Stimulated activated CD4-positive, alpha-beta T cell treated with anti-CD3 and anti-CD28 coated beads, Interleukin-2, amount 100 ng/mL, for 4 hours (primary cell): Measurements from ENCODE around the gene RICTOR.
A peak's percentile ranks its signal among the peaks of the same experiment; 100 is the strongest.

Experiments used
- DNase-seq: peaks from one replicate; pipeline ENCODE4 v3.0.0-alpha.2; 2020; ENCODE audit warnings: low read depth

The RICTOR gene

DNA sequence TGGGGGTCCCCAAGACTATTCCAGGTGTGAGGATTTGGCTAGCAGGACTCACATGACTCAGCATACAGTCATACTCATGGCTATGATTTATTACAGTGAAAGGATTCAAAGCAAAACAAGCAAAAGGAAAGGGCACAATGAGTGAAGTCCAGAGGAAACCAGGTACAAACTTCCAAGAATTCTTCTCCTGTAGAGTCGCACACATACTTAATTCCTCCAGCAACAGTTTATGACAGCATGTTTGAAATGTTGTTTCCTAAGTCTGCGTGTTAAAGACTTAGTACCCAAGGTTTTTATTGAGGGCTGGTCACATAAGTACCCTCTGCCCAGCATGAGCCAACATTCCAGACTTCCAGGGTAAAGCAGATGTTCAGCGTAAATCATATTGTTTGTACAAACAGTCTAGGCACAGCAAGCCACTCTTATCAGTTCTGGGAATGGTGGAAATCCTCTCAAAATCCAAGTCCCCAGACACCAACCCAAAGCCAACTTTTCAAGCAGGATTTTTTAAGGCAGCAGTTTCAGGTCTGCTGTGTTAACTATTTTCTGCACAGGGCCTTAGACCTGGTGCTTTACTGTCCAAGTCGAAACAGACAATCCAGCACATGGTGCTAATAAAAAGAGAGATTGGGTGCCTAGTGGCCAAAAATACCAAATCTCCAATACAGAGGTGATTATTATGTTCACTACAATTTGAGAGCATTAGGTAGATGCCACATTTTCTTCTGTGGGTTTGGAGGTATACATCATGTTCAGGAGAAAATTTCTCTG is 18.6 kb upstream of the RICTOR start:
- no peak for DNase-seq

- DNase-seq, result no peak
Observed at GRCh38 chr5:39091940-39092580, 17.9 kb upstream of the RICTOR start.

DNA sequence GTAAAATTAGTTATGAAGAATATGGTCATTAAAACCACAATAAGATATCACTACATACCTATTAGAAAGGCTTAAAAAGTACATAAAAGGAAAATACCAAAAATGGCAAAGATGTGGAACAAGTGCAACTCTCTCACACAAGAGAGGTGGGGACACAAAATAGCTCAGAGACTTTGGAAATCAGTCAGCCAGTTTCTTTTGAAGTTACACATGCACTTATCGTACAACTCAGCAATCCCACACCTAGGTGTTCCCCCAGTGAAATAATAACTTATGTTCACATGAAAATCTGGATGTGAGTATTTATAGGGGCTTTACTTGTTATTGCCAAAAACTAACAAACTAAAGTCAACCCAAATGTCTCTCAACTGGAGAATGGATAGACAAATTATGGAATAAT is 9.8 kb upstream of the RICTOR start:
- DNase-seq, result no peak

DNA sequence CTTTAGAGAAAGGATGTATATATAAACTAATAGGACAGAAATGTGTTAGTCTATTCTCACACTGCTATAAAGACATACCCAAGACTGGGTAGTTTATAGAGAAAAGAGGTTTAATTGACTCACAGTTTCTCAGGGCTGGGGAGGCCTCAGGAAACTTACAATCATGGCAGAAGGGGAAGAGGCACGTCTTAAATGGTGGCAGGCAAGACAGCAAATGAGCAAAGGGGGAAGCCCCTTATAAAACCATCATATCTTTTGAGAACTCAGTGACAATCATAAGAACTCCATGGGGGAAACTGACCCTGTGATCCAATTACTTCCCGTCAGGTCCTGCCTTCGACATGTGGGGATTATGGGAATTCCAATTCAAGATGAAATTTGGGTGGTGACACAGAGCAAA is 8.8 kb upstream of the RICTOR start:
- DNase-seq, result no peak

- no peak for DNase-seq
Observed at GRCh38 chr5:39080597-39081204, 6.5 kb upstream of the RICTOR start.

DNA sequence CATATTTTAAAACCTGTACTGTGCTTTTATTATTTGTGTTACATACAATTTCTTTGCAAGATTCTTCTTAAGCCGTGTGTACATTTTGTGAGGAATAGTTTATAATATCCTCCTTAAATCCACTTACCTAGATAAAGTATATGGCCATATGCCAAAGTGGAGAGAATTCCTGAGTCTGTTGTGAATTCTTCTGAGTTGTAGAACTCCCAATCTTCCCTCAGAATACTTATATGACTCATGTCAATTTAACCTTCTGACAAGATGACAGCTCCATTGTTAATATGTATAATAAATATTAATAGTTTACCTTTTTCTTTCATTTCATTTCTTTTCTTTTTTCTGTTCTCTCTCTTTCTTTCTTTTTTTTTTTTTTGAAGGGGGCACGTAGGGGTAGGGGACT is 6.0 kb upstream of the RICTOR start:
- no peak for DNase-seq

DNA sequence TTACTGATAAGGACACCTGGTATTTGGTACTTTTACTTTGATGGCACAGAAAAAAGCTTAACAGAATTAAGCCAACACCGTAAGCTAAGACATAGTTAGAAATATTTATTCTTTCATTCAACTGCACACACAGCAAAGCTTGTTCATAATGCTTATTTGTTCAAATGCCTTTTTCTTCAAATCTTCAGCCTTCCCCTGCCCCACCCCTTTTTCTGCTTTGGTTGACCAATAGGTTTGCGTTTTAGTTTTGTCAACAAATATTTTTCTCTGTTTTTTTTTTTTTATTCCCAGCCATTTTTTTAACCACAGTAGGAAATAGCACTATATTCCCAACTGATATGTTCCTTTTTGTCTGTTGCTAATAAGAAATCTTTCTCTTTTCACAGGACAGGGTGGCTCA is 4.9 kb upstream of the RICTOR start:
- no peak for DNase-seq

- DNase-seq, result no peak
Observed at GRCh38 chr5:39076757-39077728, 2.8 kb upstream of the RICTOR start.

GRCh38 chr5:39076101-39076756 is 2.0 kb upstream of the RICTOR start:
- no peak for DNase-seq

DNA sequence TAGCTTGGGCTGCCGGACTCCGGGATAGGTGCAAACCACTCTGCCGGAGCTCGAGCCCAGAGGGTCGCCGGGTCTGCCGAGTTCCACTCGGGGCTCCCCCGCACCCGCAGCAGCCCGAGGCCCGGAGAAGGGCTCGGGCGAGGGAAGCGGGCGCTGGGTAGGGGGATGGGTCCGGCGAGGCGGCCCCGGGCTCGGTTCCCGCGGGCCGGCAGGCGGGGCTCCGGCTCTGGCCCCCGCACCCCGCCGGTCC is 507 bp downstream of the RICTOR start:
- no peak for DNase-seq

DNA sequence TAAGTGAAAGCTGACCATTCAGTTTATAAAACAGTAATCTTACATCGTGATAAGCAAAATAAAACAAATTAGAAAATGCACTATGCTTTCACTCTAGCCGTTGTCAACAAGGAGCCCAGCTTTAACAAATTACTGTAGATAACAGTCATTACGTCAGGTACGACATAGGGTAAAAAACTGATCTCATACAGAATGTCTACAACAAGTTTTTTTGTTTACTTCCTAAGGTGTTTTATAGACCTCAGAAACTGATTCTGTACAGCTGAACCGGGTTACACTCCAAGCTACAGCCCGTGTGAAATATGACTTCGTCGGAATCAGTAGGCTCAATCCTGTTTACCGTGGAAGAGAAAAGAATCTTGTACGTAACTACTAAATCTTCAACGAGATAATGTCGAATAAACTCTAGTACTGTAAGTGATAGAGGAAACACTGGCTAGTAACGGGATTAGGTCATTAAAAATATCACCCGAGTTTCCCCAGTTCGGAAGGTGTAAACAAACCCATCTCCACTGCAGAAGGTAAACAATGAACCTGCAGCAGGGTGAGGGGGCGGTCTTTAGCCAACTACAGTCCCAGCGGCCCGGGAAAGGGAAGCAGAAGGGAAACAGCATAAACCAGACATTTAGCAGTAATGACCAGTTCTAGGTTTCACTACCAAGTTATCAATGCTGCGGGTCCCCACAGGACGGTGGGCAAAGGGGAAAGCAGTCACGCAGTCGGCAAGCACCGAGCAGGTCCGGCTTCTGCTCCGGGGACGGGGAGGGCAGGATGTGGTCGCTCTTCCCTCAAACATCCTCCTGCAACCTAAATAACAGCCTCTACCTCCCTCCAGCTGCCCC is 1.1 kb downstream of the RICTOR start:
- peak; percentile 22 for DNase-seq

GRCh38 chr5:39068099-39068498 is 6.1 kb downstream of the RICTOR start:
- no peak for DNase-seq

DNA sequence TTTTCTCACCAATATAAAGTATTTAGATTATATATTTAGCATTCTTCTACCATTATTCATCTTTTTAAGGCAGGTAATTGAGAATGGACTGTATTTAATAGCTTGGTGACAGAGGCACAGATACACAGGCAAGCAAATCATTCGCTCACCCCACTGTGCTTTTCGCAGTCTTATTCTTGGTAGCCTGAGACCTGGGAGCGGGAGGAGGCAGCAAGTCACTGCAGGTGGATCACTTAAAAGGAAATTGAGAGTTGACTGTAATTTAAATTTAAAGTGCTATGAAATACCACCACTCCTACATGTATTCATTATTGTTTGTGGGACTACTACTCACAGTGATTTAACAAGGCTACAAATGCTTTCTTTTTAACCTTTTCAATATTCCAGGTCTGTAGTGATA is 9.7 kb downstream of the RICTOR start:
- DNase-seq, result no peak

GRCh38 chr5:39063037-39063436 is 11.2 kb downstream of the RICTOR start:
- no peak for DNase-seq

- DNase-seq, result no peak
Observed at GRCh38 chr5:39062530-39062929, 11.7 kb downstream of the RICTOR start.

GRCh38 chr5:39062104-39062503 is 12.1 kb downstream of the RICTOR start:
- no peak for DNase-seq

GRCh38 chr5:39059064-39059463 is 15.1 kb downstream of the RICTOR start:
- no peak for DNase-seq

DNA sequence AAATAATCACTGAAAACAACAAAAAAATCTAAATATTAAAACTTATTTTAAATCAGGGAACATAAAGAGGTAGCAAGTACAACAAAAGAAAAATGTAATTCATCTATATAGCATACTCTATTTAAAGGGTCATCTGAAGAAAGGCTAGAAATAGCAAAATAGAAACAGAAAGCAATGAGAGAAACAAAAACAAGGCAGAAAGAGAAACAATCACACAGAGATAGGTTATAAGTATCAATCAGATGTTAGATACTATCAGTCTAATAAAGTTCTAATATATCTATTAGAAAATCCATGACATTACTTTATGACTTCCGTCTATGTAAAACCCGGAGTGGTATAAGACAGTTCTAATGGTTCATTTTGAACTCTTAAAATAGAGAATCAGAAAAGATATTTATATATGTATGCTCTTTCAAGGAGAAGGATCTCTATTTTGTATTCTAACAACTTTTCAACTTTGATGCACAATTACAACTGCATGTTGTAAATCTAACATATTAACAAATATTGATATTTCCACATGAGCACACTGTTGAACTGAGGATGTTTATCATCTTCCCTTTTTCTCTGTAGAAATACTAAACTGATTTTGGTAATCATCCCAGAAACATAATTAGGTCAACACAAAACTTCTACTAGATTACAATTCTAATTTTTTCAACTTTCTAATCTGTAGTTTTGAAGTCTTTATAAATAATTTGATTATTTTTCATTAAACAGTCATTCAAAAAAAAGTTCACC is 15.8 kb downstream of the RICTOR start:
- DNase-seq, result no peak

- DNase-seq, result no peak
Observed at GRCh38 chr5:39057734-39058133, 16.5 kb downstream of the RICTOR start.

- no peak for DNase-seq
Observed at GRCh38 chr5:39055768-39056398, 18.3 kb downstream of the RICTOR start.
